ENCODE results near the gene ATP8B3. TPM values are rescaled to one million over a fixed set of nuclear protein-coding genes. Genes with fewer than 3 reads are reported as not detected.

ATP8B3 gene
- total and polyA plus RNA-seq, 8 donors: 0.89 to 2.5 (median 1.5) TPM

DNA sequence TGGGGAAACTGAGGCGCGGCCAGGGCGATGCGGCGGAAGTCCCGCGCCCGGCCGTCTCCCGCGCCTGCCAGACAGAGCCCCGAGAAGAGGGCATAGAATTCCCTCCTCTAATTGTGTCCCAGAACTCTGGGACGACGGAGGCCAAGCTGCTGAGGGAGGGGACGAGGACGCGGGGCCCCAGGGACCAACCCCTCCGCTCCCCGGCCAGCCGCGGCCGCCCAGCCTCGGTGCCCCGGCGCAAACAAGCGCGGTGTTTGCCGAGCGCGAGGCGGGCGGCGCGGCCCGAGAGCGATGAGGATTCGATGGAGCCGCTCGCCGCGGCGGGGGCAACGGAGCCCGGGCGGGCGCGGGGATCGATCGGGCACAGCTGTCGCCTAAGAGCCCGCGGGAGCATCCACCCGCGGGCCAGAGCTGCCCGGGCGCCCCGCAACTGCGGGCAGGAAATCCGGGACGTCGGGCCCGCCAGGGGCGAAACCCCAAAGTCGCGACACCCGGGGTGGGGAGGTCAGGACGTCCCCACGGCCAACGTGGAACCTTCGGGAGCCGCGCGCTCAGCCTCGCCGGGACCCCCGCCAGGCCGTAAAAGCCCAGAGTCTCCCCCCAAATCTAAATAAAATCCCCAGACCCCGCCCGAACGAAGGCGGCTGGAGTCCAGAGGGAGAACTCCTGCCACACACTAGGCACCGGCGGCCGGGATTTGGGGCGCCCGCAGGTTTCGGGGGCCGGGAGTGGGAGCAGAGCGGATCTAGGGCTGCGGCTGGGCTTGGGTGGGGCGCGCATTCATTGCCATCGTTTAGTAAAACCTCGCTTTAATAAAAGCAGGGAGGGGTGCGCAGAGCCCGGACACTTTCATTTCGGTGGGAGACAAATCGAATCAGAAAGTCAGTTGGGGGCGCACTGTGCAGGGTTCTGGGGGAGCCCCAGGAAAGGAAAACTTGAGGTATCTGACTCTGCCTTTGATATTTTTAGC is 62.4 kb downstream of the ATP8B3 start:
- ATAC-seq (no peak), DNase-seq (peak in 1 of 4 donors; percentile 50)
- peaks cover 5 to 31% of the 10 kb centered on the region in 2 donors for H3K4me1 ChIP-seq
- H3K27me3 ChIP-seq: peaks cover 82 to 92% of the 10 kb centered on the region in 2 donors
- H3K4me3 ChIP-seq: no peak overlapping the region
- H3K36me3 ChIP-seq: no peaks in the 10 kb centered on the region
- no peaks in the 10 kb centered on the region for H3K9me3 ChIP-seq
- intact Hi-C loops (cut with DNase I): no loop called here
- no peak overlapping the region for H3K27ac ChIP-seq
- TF ChIP-seq, protein P1, sequence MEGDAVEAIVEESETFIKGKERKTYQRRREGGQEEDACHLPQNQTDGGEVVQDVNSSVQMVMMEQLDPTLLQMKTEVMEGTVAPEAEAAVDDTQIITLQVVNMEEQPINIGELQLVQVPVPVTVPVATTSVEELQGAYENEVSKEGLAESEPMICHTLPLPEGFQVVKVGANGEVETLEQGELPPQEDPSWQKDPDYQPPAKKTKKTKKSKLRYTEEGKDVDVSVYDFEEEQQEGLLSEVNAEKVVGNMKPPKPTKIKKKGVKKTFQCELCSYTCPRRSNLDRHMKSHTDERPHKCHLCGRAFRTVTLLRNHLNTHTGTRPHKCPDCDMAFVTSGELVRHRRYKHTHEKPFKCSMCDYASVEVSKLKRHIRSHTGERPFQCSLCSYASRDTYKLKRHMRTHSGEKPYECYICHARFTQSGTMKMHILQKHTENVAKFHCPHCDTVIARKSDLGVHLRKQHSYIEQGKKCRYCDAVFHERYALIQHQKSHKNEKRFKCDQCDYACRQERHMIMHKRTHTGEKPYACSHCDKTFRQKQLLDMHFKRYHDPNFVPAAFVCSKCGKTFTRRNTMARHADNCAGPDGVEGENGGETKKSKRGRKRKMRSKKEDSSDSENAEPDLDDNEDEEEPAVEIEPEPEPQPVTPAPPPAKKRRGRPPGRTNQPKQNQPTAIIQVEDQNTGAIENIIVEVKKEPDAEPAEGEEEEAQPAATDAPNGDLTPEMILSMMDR (IDR thresholded peaks at IDR 0.05): no peak

- intact Hi-C loops (cut with DNase I): no loop called here
- Histone ChIP-seq H3K27me3 (peaks cover 81 to 97% of the 10 kb centered on the region in 2 donors), H3K4me3 (no peak overlapping the region), H3K36me3 (no peaks in the 10 kb centered on the region), H3K4me1 (peaks cover 5 to 29% of the 10 kb centered on the region in 2 donors), H3K27ac (no peak overlapping the region), H3K9me3 (no peaks in the 10 kb centered on the region)
- TF ChIP-seq, protein P1 (IDR thresholded peaks at IDR 0.05): no peak
- DNase-seq (peak in 1 of 4 donors; percentile 55), ATAC-seq (no peak)
Observed at GRCh38 chr19:1748873-1749341, 63.2 kb downstream of the ATP8B3 start.

DNA sequence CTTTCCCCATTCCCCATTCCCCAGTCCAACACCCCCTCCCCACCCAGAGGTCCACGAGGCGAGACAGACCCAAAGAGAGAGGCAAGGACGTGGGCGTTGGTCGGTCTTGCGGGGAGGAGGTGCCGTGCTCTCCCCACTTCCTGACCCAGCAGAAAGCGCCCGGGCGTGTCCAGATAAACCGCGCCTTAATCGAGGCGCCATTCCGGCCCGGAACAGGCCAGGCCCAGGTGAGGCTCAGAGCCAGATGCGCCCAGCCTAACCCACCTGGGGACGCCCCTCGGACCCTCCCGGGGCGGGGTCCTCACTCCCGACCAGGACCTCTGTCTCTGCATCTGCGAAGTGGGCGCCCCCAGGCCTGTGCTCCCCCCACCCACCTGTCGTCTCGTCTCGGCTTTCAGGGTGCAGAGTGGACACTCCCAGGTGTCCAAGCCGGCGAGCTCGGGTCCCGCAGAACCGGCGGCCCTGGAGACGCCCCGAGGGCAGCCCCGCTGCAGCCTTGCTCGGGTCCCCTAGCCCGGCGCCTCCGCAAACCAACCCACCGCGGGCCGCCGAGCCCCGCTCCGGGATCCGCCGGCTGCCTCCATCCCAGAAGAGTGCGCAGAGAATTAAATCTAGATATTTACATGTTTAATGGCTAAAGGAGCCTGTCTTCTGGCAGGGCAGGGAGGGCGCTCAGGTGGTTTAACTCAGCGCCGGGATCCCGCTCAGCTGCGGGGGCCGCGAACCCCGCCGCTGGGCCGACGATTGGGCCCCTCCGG is 63.8 kb downstream of the ATP8B3 start:
- no peak overlapping the region for H3K27ac ChIP-seq
- H3K27me3 ChIP-seq: peaks cover 79 to 100% of the 10 kb centered on the region in 2 donors
- H3K36me3 ChIP-seq: no peaks in the 10 kb centered on the region
- H3K9me3 ChIP-seq: no peaks in the 10 kb centered on the region
- DNase-seq (peak in 1 of 4 donors; percentile 74), ATAC-seq (peak; percentile 37)
- TF ChIP-seq, protein P1 (IDR thresholded peaks at IDR 0.05): no peak
- peaks cover 5 to 27% of the 10 kb centered on the region in 2 donors for H3K4me1 ChIP-seq
- intact Hi-C loops (cut with DNase I): no loop called here
- H3K4me3 ChIP-seq: no peak overlapping the region

DNA sequence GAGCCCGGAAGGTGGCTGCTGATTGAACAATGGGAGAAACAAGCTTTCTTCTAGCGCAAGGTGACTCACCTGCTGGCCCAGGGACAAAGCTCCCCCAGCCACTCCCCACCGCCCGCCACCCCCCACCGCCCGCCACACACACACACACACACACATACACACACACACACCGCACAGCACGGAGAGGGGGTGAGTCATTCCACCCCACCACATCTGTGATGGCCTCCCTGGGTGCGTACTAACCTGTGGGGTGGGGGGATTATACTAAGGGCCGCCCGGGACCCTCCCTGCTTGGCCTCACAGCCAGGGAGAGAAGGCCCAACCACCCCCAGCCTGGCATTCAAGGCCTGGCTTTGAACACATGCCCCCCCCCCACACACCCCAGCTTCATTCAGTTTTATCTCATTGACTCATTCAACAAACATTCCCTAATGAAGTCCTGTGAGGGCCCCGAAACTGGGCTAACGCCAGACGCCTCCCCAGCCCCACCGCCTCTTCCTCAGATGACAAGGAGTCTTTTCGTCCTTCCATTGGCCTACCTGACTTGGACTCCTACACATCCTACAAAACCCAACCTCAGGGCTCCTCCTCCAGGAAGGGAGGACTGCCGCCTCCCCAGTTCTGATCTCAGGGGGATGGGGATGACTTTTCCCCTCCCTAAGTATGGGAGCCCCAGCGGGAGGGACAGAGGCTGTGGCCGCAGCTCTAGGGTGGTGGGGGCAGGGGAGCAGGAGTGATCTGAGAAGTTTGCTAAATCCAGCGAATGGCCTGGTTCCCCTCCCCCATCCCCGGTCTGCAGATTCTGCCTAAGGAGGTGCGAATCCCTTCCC is 64.6 kb downstream of the ATP8B3 start:
- intact Hi-C loops (cut with DNase I): no loop called here
- H3K9me3 ChIP-seq: no peaks in the 10 kb centered on the region
- TF ChIP-seq, protein P1 (IDR thresholded peaks at IDR 0.05): no peak
- no peak for DNase-seq
- no peak overlapping the region for H3K27ac ChIP-seq
- no peaks in the 10 kb centered on the region for H3K36me3 ChIP-seq
- peaks cover 71 to 100% of the 10 kb centered on the region in 2 donors for H3K27me3 ChIP-seq
- peak; percentile 64 for ATAC-seq
- H3K4me1 ChIP-seq: peaks cover 5 to 25% of the 10 kb centered on the region in 2 donors
- H3K4me3 ChIP-seq: no peak overlapping the region
